IMR-90 (cell line): ENCODE results near the gene PLCH1. TPM values are rescaled to one million over a fixed set of nuclear protein-coding genes. Genes with fewer than 3 reads are reported as not detected.

Experiments used
- ATAC-seq: fragments of 200-7000 bp; cut with Tn5 transposase; 2 replicates; pipeline ENCODE4 v1.9.1; 2020; ENCODE audit warnings: low read depth, mild to moderate bottlenecking, moderate library complexity
- BruUV-seq: library from RNA; stranded (reverse); fragments of 400-500 nt; replicated peaks from 2 replicates; lab custom pipeline; 2021; lab: Mats Ljungman, UMichigan
- CTCF ChIA-PET: fragments of 300-600 bp; formaldehyde crosslinking; extraction: SDS; loops from one replicate; lab custom pipeline; 2021; ENCODE audit warnings: antibody characterized with exemption; lab: Yijun Ruan, JAX
- POLR2A ChIA-PET: fragments of 300-600 bp; sonication (Branson Sonifier 250); formaldehyde crosslinking; loops from one replicate; lab custom pipeline; 2022; ENCODE audit warnings: antibody characterized with exemption; ENCODE audit not compliant: unreplicated experiment; lab: Charles Lee
- DNase-seq: peaks from one replicate; pipeline ENCODE4 v3.0.0; 2013
- H2AFZ ChIP-seq: replicated peaks from 2 replicates; pipeline ENCODE3; 2013; ENCODE audit warnings: low read length, mild to moderate bottlenecking; ENCODE audit not compliant: poor library complexity
- H2AK5ac ChIP-seq: 2 replicates; pipeline ENCODE4 v1.6.1; 2013; ENCODE audit warnings: low read depth, low read length, inconsistent platforms
- H2AK9ac ChIP-seq: replicated peaks from 2 replicates; pipeline ENCODE3; 2013; ENCODE audit warnings: mild to moderate bottlenecking, low read depth, low read length, moderate library complexity; ENCODE audit not compliant: poor library complexity
- H2BK120ac ChIP-seq: 2 replicates; pipeline ENCODE4 v1.6.1; 2013; ENCODE audit warnings: low read depth, low read length, inconsistent platforms
- H2BK15ac ChIP-seq: 3 replicates; pipeline ENCODE4 v1.6.1; 2013; ENCODE audit warnings: low read depth, low read length, inconsistent platforms
- H2BK20ac ChIP-seq: 2 replicates; pipeline ENCODE4 v1.6.1; 2013; ENCODE audit warnings: low read depth, mild to moderate bottlenecking, inconsistent platforms, low read length, moderate library complexity
- H2BK5ac ChIP-seq: 2 replicates; pipeline ENCODE4 v1.6.1; 2013; ENCODE audit warnings: mild to moderate bottlenecking, low read depth, low read length, inconsistent platforms; ENCODE audit not compliant: poor library complexity, severe bottlenecking
- H3K14ac ChIP-seq: replicated peaks from 2 replicates; pipeline ENCODE4 v1.6.1; 2013; ENCODE audit warnings: low read depth, low read length, inconsistent platforms
- H3K18ac ChIP-seq: 2 replicates; pipeline ENCODE4 v1.6.1; 2013; ENCODE audit warnings: low read depth, low read length, control low read depth
- H3K23ac ChIP-seq: 2 replicates; pipeline ENCODE4 v1.6.1; 2013; ENCODE audit warnings: low read depth, low read length, inconsistent platforms
- H3K27ac ChIP-seq: 2 replicates; pipeline ENCODE4 v1.5.1; 2013; ENCODE audit warnings: mild to moderate bottlenecking, control low read depth, low read length; ENCODE audit not compliant: insufficient read depth
- H3K27me3 ChIP-seq: 2 replicates; pipeline ENCODE4 v1.6.1; 2013; ENCODE audit warnings: low read length; ENCODE audit not compliant: control insufficient read depth, insufficient read depth
- H3K36me3 ChIP-seq: 2 replicates; pipeline ENCODE4 v1.6.1; 2013; ENCODE audit warnings: low read length, mixed read lengths; ENCODE audit not compliant: control insufficient read depth, insufficient read depth
- H3K4ac ChIP-seq: 2 replicates; pipeline ENCODE4 v1.6.1; 2013; ENCODE audit warnings: low read depth, low read length, inconsistent platforms
- H3K4me1 ChIP-seq: 2 replicates; pipeline ENCODE4 v1.6.1; 2013; ENCODE audit warnings: low read length, mixed read lengths; ENCODE audit not compliant: control insufficient read depth, insufficient read depth
- H3K4me2 ChIP-seq: 2 replicates; pipeline ENCODE4 v1.6.1; 2013; ENCODE audit warnings: low read depth, mild to moderate bottlenecking, control low read depth, low read length, moderate library complexity
- H3K4me3 ChIP-seq: 2 replicates; pipeline ENCODE4 v1.5.1; 2013; ENCODE audit warnings: low read depth, mild to moderate bottlenecking, control low read depth, low read length, moderate library complexity; ENCODE audit not compliant: insufficient read depth
- H3K56ac ChIP-seq: 2 replicates; pipeline ENCODE4 v1.6.1; 2013; ENCODE audit warnings: low read length, inconsistent platforms; ENCODE audit not compliant: insufficient read depth; ENCODE audit errors: extremely low read depth
- H3K79me1 ChIP-seq, 2 experiments: 2 replicates each; pipeline ENCODE4 v1.6.1; 2013; ENCODE audit warnings: low read length in 2 of 2, inconsistent platforms in 1 of 2, low read depth in 1 of 2
- H3K9ac ChIP-seq: 2 replicates; pipeline ENCODE4 v1.6.1; 2013; ENCODE audit warnings: low read depth, low read length, control low read depth
- H3K9me1 ChIP-seq: 2 replicates; pipeline ENCODE4 v1.6.1; 2013; ENCODE audit warnings: low read length, inconsistent platforms; ENCODE audit not compliant: insufficient read depth
- H3K9me3 ChIP-seq: 2 replicates; pipeline ENCODE4 v1.6.1; 2013; ENCODE audit warnings: low read length; ENCODE audit not compliant: control insufficient read depth, insufficient read depth
- H4K20me1 ChIP-seq: 2 replicates; pipeline ENCODE4 v1.6.1; 2013; ENCODE audit warnings: low read length, inconsistent platforms; ENCODE audit not compliant: insufficient read depth
- H4K5ac ChIP-seq: 2 replicates; pipeline ENCODE4 v1.6.1; 2013; ENCODE audit warnings: mild to moderate bottlenecking, low read depth, low read length, control low read depth
- H4K8ac ChIP-seq, 2 experiments: 2 replicates each; pipeline ENCODE4 v1.6.1; 2013; ENCODE audit warnings: low read depth in 2 of 2, low read length in 2 of 2, control low read depth in 1 of 2, inconsistent platforms in 1 of 2
- H4K91ac ChIP-seq: 2 replicates; pipeline ENCODE4 v1.6.1; 2013; ENCODE audit warnings: low read depth, low read length, inconsistent platforms; ENCODE audit not compliant: insufficient read depth
- CTCF ChIP-seq: conservative IDR thresholded peaks from 2 replicates; pipeline ENCODE4 v1.5.1; 2012; ENCODE audit warnings: mild to moderate bottlenecking, low read depth, low read length, improper control_type of control experiment
- FOS ChIP-seq: fragments of 150-350 bp; IDR thresholded peaks from 2 replicates; pipeline ENCODE4 v1.6.1; 2016; ENCODE audit warnings: low read depth, low read length
- USF2 ChIP-seq: fragments of 150-350 bp; IDR thresholded peaks from 2 replicates; pipeline ENCODE4 v1.6.1; 2017; ENCODE audit warnings: mild to moderate bottlenecking, antibody characterized with exemption, low read length, low read depth
- WGBS, 2 experiments: methylation state at CpG; one replicate each; pipeline versions ENCODE4 v1.1.5 to v1.1.7; 2013; ENCODE audit warnings: missing lambda C conversion rate in 2 of 2; ENCODE audit not compliant: insufficient read length in 1 of 2; ENCODE audit errors: extremely low coverage in 2 of 2; 5-methylcytosine and 5-hydroxymethylcytosine counted together
- dilution Hi-C: fragments of 300-500 bp; cut with HindIII; formaldehyde crosslinking; loops from one replicate; pipeline ENCODE4 v1.14.3; 2018; ENCODE audit warnings: low sequenced_read_pairs; ENCODE audit not compliant: unreplicated experiment
- in situ Hi-C: fragments of 300-500 bp; cut with MboI; formaldehyde crosslinking; loops from 3 replicates; pipeline ENCODE4 v1.14.3; 2019; ENCODE audit warnings: low sequenced_read_pairs, inconsistent platforms, mixed read lengths
- intact Hi-C: fragments of 100-400 bp; cut with micrococcal nuclease; formaldehyde crosslinking; loops from 2 replicates; pipeline ENCODE4 v1.10.0; 2022
- polyA plus RNA-seq, 3 experiments: library from polyadenylated mRNA; depleted of rRNA; stranded (reverse); fragments of >200 nt; gene quantifications; 2 replicates each; pipeline ENCODE4 v1.2.3, GENCODE V29; 2012; ENCODE audit warnings: low replicate concordance in 1 of 3
- total RNA-seq: library from RNA; depleted of rRNA; stranded (reverse); fragments of >200 nt; gene quantifications from 2 replicates; pipeline ENCODE4 v1.2.3, GENCODE V29; 2012

The PLCH1 gene
- total and polyA plus RNA-seq, 2 of the 4 experiments (the other 2 are of a cell fraction): not detected

- no peak overlapping the region for H3K4ac ChIP-seq
- no peaks in the 10 kb centered on the region for H3K27me3 ChIP-seq
- H3K27ac ChIP-seq: no peak overlapping the region
- H4K20me1 ChIP-seq: no peaks in the 10 kb centered on the region
- H3K4me1 ChIP-seq: no peaks in the 10 kb centered on the region
- no peak overlapping the region for H3K14ac ChIP-seq
- H2BK20ac ChIP-seq: no peak overlapping the region
- H2BK5ac ChIP-seq: no peak overlapping the region
- no peak overlapping the region for H3K18ac ChIP-seq
- TF ChIP-seq FOS: 0 out of 2 replicates have a peak, but pooled peaks have one; percentile 15
- TF ChIP-seq USF2: no peak
- no peak for TF ChIP-seq CTCF
- no peak for ATAC-seq
- H3K56ac ChIP-seq: no peak overlapping the region
- H3K79me1 ChIP-seq: no peaks in the 10 kb centered on the region
- no peak overlapping the region for H3K4me2 ChIP-seq
- no peaks in the 10 kb centered on the region for H3K36me3 ChIP-seq
- in situ Hi-C loops (no loop called here), dilution Hi-C loops (no loop called here), intact Hi-C loops (no loop called here)
- WGBS, 2 experiments: no CpG with 5 or more reads among the region's 5 CpGs
- no peak overlapping the region for H2AK5ac ChIP-seq
- H3K23ac ChIP-seq: no peak overlapping the region
- no peak overlapping the region for H2BK120ac ChIP-seq
- DNase-seq: peak; percentile 50
- POLR2A ChIA-PET: no interaction called here
- H3K9me1 ChIP-seq: no peaks in the 10 kb centered on the region
- no TSS peak for BruUV-seq
- no peak overlapping the region for H4K5ac ChIP-seq
- H2AFZ ChIP-seq: no peak overlapping the region
- no peak overlapping the region for H3K4me3 ChIP-seq
- CTCF ChIA-PET: no interaction called here
- no peak overlapping the region for H2BK15ac ChIP-seq
- H4K91ac ChIP-seq: no peak overlapping the region
- no peak overlapping the region for H3K9ac ChIP-seq
- H4K8ac ChIP-seq: no peak overlapping the region
- H2AK9ac ChIP-seq: no peak overlapping the region
- H3K9me3 ChIP-seq: no peaks in the 10 kb centered on the region
Measured at GRCh38 chr3:155497930-155498647, 246.8 kb downstream of the PLCH1 start.
